ENCODE data around the gene SDCBP2.

The SDCBP2 gene

DNA sequence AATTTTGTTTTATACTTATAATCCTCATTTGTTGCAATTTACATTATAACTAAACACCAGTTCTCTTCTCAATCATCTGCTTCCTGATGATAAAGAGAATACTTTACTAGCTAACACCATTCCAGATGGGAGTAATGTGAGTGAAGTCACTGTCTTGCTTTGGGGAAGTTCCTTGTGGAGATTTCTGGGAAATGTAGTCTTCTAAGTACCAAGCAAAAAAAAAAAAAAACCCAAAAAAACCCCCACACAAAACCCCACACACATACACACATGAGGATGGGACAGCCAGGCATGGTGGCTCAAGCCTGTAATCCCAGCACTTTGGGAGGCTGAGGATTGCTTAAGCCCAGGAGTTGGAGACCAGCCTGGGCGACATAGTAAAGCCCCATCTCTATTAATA is 65.1 kb downstream of the SDCBP2 start:
- H3K4me1 ChIP-seq: peaks cover 0 to 18% (median 12%) of the 10 kb centered on the region in 4 donors
- TF ChIP-seq, protein P1, sequence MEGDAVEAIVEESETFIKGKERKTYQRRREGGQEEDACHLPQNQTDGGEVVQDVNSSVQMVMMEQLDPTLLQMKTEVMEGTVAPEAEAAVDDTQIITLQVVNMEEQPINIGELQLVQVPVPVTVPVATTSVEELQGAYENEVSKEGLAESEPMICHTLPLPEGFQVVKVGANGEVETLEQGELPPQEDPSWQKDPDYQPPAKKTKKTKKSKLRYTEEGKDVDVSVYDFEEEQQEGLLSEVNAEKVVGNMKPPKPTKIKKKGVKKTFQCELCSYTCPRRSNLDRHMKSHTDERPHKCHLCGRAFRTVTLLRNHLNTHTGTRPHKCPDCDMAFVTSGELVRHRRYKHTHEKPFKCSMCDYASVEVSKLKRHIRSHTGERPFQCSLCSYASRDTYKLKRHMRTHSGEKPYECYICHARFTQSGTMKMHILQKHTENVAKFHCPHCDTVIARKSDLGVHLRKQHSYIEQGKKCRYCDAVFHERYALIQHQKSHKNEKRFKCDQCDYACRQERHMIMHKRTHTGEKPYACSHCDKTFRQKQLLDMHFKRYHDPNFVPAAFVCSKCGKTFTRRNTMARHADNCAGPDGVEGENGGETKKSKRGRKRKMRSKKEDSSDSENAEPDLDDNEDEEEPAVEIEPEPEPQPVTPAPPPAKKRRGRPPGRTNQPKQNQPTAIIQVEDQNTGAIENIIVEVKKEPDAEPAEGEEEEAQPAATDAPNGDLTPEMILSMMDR (IDR thresholded peaks at IDR 0.05): no peak
- H3K27me3 ChIP-seq: peaks cover 0 to 3% of the 10 kb centered on the region in 2 donors
- no peak overlapping the region for H3K27ac ChIP-seq
- H3K9me3 ChIP-seq: no peaks in the 10 kb centered on the region
- no peaks in the 10 kb centered on the region for H3K36me3 ChIP-seq
- H3K4me3 ChIP-seq: no peak overlapping the region
- DNase-seq: no peak
- intact Hi-C loops (cut with DNase I; ENCODE audit: low total_unique reads): no loop called here

Data from tibial artery (tissue), 4 donors.